Ramos (cell line): Measurements from ENCODE around the gene ACADM.
"Not testable (repeated sequence)": the region's sequence is repeated elsewhere in the genome, so short reads cannot be mapped to it uniquely, and the experiment has no call there.

Experiments used
- in situ Hi-C: fragments of 300-500 bp; cut with MboI; formaldehyde crosslinking; loops from one replicate; pipeline ENCODE4 v1.14.3; 2022; ENCODE audit warnings: low sequenced_read_pairs; ENCODE audit not compliant: unreplicated experiment

Gene ACADM

GRCh38 chr1:75732703-75733102, 8.2 kb downstream of the ACADM start:
- in situ Hi-C loops, result no loop called here

GRCh38 chr1:75733661-75734060, 9.2 kb downstream of the ACADM start:
- in situ Hi-C loops, result no loop called here

- in situ Hi-C loops, result no loop called here
These were observed 11.5 kb downstream of the ACADM start for GRCh38 chr1:75736016-75736415.

GRCh38 chr1:75742047-75742625, 17.6 kb downstream of the ACADM start:
- in situ Hi-C loops, result no loop called here

- in situ Hi-C loops, result no loop called here
These were observed 20.8 kb downstream of the ACADM start for GRCh38 chr1:75745276-75745675.

- in situ Hi-C loops, result not testable (repeated sequence)
These were observed 32.7 kb downstream of the ACADM start for GRCh38 chr1:75757210-75757609.

GRCh38 chr1:75758543-75758942, 34.0 kb downstream of the ACADM start:
- in situ Hi-C loops, result not testable (repeated sequence)

GRCh38 chr1:75764057-75764655, 39.6 kb downstream of the ACADM start:
- in situ Hi-C loops, result no loop called here

- in situ Hi-C loops, result no loop called here
These were observed 41.3 kb downstream of the ACADM start for GRCh38 chr1:75765697-75766355.

- in situ Hi-C loops, result no loop called here
These were observed 43.5 kb downstream of the ACADM start for GRCh38 chr1:75768016-75768415.

- in situ Hi-C loops, result no loop called here
These were observed 46.3 kb downstream of the ACADM start for GRCh38 chr1:75770761-75771160.

- in situ Hi-C loops, result no loop called here
These were observed 47.5 kb downstream of the ACADM start for GRCh38 chr1:75771978-75772377.

- in situ Hi-C loops, result not testable (repeated sequence)
These were observed 53.3 kb downstream of the ACADM start for GRCh38 chr1:75777812-75778211.

- in situ Hi-C loops, result not testable (repeated sequence)
These were observed 54.2 kb downstream of the ACADM start for GRCh38 chr1:75778694-75779093.

GRCh38 chr1:75780183-75780582, 55.7 kb downstream of the ACADM start:
- in situ Hi-C loops, result not testable (repeated sequence)

- in situ Hi-C loops, result not testable (repeated sequence)
These were observed 59.4 kb downstream of the ACADM start for GRCh38 chr1:75783920-75784319.

GRCh38 chr1:75785320-75785982, 60.9 kb downstream of the ACADM start:
- in situ Hi-C loops, result loop anchor here (5.0 kb wide), 1 partner anchor 58 kb away; no protein-coding TSS in a partner anchor

GRCh38 chr1:75785983-75786853, 61.7 kb downstream of the ACADM start, which contains the start of gene RABGGTB:
RABGGTB (plus strand) TSS chr1:75786256; CDS start chr1:75786272, 16 bp downstream.
- in situ Hi-C loops, result loop anchor here (5.0 kb wide), 1 partner anchor 59 kb away; no protein-coding TSS in a partner anchor

- in situ Hi-C loops, result loop anchor here (5.0 kb wide), 1 partner anchor 60 kb away; no protein-coding TSS in a partner anchor
These were observed 62.5 kb downstream of the ACADM start for GRCh38 chr1:75786901-75787493.
